HepG2 (cell line): ENCODE data around the gene NCKIPSD. TPM values are rescaled to one million over a fixed set of nuclear protein-coding genes. Genes with fewer than 3 reads are reported as not detected.

Experiments
- CHD2 ChIP-seq: IDR thresholded peaks from 2 replicates; pipeline ENCODE4 v1.6.1; 2011; ENCODE audit warnings: low read depth, low read length, improper control_type of control experiment
- EED ChIP-seq: sonication (generic); formaldehyde crosslinking; IDR thresholded peaks from 2 replicates; pipeline ENCODE4 v1.5.0; 2020; ENCODE audit warnings: mild to moderate bottlenecking, missing genetic modification reagents
- GFI1 ChIP-seq: sonication (generic); formaldehyde crosslinking; IDR thresholded peaks from 2 replicates; pipeline ENCODE4 v1.5.0; 2020; ENCODE audit warnings: missing genetic modification reagents, mild to moderate bottlenecking, borderline replicate concordance
- RFX1 ChIP-seq: fragments of 450-650 bp; IDR thresholded peaks from 2 replicates; pipeline ENCODE4 v1.6.1; 2017
- RXRB ChIP-seq: IDR thresholded peaks from 2 replicates; pipeline ENCODE4 v1.6.1; 2016; ENCODE audit warnings: borderline replicate concordance, missing genetic modification reagents, missing compliant biosample characterization
- ZBTB8A ChIP-seq: sonication (generic); formaldehyde crosslinking; IDR thresholded peaks from 2 replicates; pipeline ENCODE4 v1.4.0; 2020; ENCODE audit warnings: mild to moderate bottlenecking, low read depth, missing genetic modification reagents, borderline replicate concordance
- ZMAT5 ChIP-seq: sonication (generic); formaldehyde crosslinking; IDR thresholded peaks from 2 replicates; pipeline ENCODE4 v1.5.0; 2020; ENCODE audit warnings: mild to moderate bottlenecking, low read depth, missing genetic modification reagents, borderline replicate concordance
- ZNF740 ChIP-seq: sonication (generic); formaldehyde crosslinking; IDR thresholded peaks from 2 replicates; pipeline ENCODE4 v1.4.0; 2020; ENCODE audit warnings: missing genetic modification reagents
- polyA plus RNA-seq, 8 experiments: library from polyadenylated mRNA; depleted of rRNA in 3 of 8; stranded (reverse) in 7 of 8; unstranded in 1 of 8; fragments of >200 nt; fragmentation: Illumina TruSeq in 4 of 8; extraction: Trizol in 4 of 8; gene quantifications; 2 replicates each; pipeline versions ENCODE4 v1.2.1 to v1.2.3, GENCODE V29; 2011 to 2016; ENCODE audit warnings: low read depth in 4 of 8, missing spikeins in 1 of 8, mixed read lengths in 1 of 8; ENCODE audit not compliant: insufficient read depth in 1 of 8
- total RNA-seq, 5 experiments: library from RNA; depleted of rRNA; stranded (reverse); fragments of >200 nt; fragmentation: Illumina TruSeq; extraction: Trizol; gene quantifications; 2 replicates each; pipeline ENCODE4 v1.2.3, GENCODE V29; 2016; ENCODE audit warnings: low read depth in 1 of 5
- TF ChIP-seq, protein P1 (sequence below): sonication (generic); formaldehyde crosslinking; IDR thresholded peaks from 2 replicates; pipeline ENCODE4 v1.9.0; 2021; ENCODE audit warnings: missing genetic modification reagents, borderline replicate concordance
- TF ChIP-seq, protein P2 (sequence below): sonication (generic); formaldehyde crosslinking; conservative IDR thresholded peaks from 2 replicates; pipeline ENCODE4 v1.8.0; 2022; ENCODE audit warnings: missing genetic modification reagents

NCKIPSD gene
- total and polyA plus RNA-seq, 2 of the 13 experiments (the other 11 are each of a cell fraction or from before 2014, with no cell fraction given), result 13.5 to 35.2 TPM

DNA sequence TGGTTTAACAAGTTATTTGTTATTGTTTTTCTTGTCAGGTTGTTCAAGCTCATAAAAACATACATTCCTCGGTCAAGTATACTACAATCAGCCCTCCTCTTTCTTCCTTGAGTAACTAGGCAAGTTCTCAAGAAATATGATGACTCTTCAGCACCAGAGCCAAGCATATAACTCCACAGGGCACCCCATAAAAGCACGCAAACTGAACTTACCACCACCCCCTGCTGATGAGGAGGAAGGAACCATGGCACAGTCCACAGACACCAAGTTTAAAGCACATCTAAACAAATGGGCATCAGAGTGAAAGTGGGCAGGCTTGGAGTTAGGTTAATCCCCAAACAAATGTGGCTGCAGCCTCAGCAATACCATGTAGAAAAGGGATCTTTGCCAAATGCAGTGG is 26.0 kb upstream of the NCKIPSD start (continued):
- TF ChIP-seq, protein P1, sequence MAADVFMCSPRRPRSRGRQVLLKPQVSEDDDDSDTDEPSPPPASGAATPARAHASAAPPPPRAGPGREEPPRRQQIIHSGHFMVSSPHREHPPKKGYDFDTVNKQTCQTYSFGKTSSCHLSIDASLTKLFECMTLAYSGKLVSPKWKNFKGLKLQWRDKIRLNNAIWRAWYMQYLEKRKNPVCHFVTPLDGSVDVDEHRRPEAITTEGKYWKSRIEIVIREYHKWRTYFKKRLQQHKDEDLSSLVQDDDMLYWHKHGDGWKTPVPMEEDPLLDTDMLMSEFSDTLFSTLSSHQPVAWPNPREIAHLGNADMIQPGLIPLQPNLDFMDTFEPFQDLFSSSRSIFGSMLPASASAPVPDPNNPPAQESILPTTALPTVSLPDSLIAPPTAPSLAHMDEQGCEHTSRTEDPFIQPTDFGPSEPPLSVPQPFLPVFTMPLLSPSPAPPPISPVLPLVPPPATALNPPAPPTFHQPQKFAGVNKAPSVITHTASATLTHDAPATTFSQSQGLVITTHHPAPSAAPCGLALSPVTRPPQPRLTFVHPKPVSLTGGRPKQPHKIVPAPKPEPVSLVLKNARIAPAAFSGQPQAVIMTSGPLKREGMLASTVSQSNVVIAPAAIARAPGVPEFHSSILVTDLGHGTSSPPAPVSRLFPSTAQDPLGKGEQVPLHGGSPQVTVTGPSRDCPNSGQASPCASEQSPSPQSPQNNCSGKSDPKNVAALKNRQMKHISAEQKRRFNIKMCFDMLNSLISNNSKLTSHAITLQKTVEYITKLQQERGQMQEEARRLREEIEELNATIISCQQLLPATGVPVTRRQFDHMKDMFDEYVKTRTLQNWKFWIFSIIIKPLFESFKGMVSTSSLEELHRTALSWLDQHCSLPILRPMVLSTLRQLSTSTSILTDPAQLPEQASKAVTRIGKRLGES (CRISPR knock-in tag), result no peak
- TF ChIP-seq ZNF740 (CRISPR knock-in tag) (no peak), CHD2 (no peak), RFX1 (no peak), EED (CRISPR knock-in tag) (no peak), ZMAT5 (CRISPR knock-in tag) (no peak), ZBTB8A (CRISPR knock-in tag) (no peak), GFI1 (CRISPR knock-in tag) (no peak), RXRB (no peak)
- TF ChIP-seq, protein P2, sequence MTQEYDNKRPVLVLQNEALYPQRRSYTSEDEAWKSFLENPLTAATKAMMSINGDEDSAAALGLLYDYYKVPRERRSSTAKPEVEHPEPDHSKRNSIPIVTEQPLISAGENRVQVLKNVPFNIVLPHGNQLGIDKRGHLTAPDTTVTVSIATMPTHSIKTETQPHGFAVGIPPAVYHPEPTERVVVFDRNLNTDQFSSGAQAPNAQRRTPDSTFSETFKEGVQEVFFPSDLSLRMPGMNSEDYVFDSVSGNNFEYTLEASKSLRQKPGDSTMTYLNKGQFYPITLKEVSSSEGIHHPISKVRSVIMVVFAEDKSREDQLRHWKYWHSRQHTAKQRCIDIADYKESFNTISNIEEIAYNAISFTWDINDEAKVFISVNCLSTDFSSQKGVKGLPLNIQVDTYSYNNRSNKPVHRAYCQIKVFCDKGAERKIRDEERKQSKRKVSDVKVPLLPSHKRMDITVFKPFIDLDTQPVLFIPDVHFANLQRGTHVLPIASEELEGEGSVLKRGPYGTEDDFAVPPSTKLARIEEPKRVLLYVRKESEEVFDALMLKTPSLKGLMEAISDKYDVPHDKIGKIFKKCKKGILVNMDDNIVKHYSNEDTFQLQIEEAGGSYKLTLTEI, result no peak
- TF ChIP-seq, all 625 proteins: peak for 0
